Prostate gland (tissue), 2 donors: ENCODE measurements around the gene SNAPC1. TPM values are rescaled to one million over a fixed set of nuclear protein-coding genes. Genes with fewer than 3 reads are reported as not detected.

ENCODE experiments used
- DNase-seq: peaks from one replicate; pipeline ENCODE4 v3.0.0-alpha.2; 2019; ENCODE audit warnings: low spot score
- H3K27ac ChIP-seq, 2 donors: fragments of 200-600 bp; sonication (generic); 2 replicates each; pipeline ENCODE4 v1.5.1; 2017 to 2019
- H3K27me3 ChIP-seq: fragments of 200-600 bp; sonication (generic); replicated peaks from 2 replicates; pipeline ENCODE4 v1.5.1; 2019; ENCODE audit not compliant: insufficient read depth
- H3K36me3 ChIP-seq, 2 donors: fragments of 200-600 bp; sonication (generic); 1 replicate in 1 of 2; 2 replicates in 1 of 2; pipeline versions ENCODE4 v1.5.1 to v1.8.1; 2017 to 2019
- H3K4me1 ChIP-seq: fragments of 200-600 bp; sonication (generic); replicated peaks from 2 replicates; pipeline ENCODE4 v1.5.1; 2019
- H3K4me3 ChIP-seq, 2 donors: fragments of 200-600 bp; sonication (generic); 2 replicates each; pipeline ENCODE4 v1.5.1; 2017 to 2019
- H3K9me3 ChIP-seq: fragments of 200-600 bp; sonication (generic); 2 replicates; pipeline ENCODE4 v1.5.1; 2017
- CTCF ChIP-seq, 4 experiments: fragments of 200-600 bp in 2 of 4; fragments of 450-650 bp in 2 of 4; sonication (generic) in 2 of 4; IDR thresholded peaks; 1 replicate in 3 of 4; 2 replicates in 1 of 4; pipeline ENCODE4 v1.5.1; 2016 to 2019; ENCODE audit warnings: antibody characterized with exemption in 4 of 4, mild to moderate bottlenecking in 2 of 4, moderate library complexity in 2 of 4
- POLR2A ChIP-seq: fragments of 450-650 bp; IDR thresholded peaks from one replicate; pipeline ENCODE4 v1.6.1; 2016; ENCODE audit warnings: antibody characterized with exemption, mild to moderate bottlenecking
- POLR2AphosphoS5 ChIP-seq: sonication (generic); formaldehyde crosslinking; IDR thresholded peaks from one replicate; pipeline ENCODE4 v1.6.1; 2017; ENCODE audit warnings: antibody characterized with exemption
- WGBS: methylation state at CpG from one replicate; pipeline ENCODE4 v1.1.5; 2018; 5-methylcytosine and 5-hydroxymethylcytosine counted together
- intact Hi-C: fragments of 100-400 bp; cut with DNase I; formaldehyde crosslinking; loops from one replicate; pipeline ENCODE4 v1.14.2; 2022
- total RNA-seq, 2 donors: library from RNA; depleted of rRNA; stranded (reverse); fragments of >200 nt; gene quantifications; one replicate each; pipeline ENCODE4 v1.1.0, GENCODE V29; 2016

The SNAPC1 gene
- total RNA-seq, 2 donors from 2014 or later, result 10.2 to 10.7 TPM

GRCh38 chr14:61838661-61839245 is 76.5 kb downstream of the SNAPC1 start:
- no peak overlapping the region for H3K4me3 ChIP-seq
- intact Hi-C loops, result loop anchor here (10.0 kb wide), 1 partner anchor 534 kb away; no protein-coding TSS in a partner anchor
- no peaks in the 10 kb centered on the region for H3K9me3 ChIP-seq
- no peak for DNase-seq
- H3K36me3 ChIP-seq, result no peaks in the 10 kb centered on the region
- no peak overlapping the region for H3K27ac ChIP-seq
- no peak for TF ChIP-seq CTCF (IDR thresholded peaks at IDR 0.05)
- H3K4me1 ChIP-seq, result no peaks in the 10 kb centered on the region
- H3K27me3 ChIP-seq, result no peaks in the 10 kb centered on the region
- 85% methylated on average over 5 of the region's 5 CpGs for WGBS

- Histone ChIP-seq H3K4me3 (no peak overlapping the region), H3K36me3 (no peaks in the 10 kb centered on the region), H3K27ac (no peak overlapping the region), H3K27me3 (no peaks in the 10 kb centered on the region), H3K4me1 (no peaks in the 10 kb centered on the region), H3K9me3 (no peaks in the 10 kb centered on the region)
- 70% methylated on average over 4 of the region's 4 CpGs for WGBS
- intact Hi-C loops, result loop anchor here (10.0 kb wide), 1 partner anchor 535 kb away; no protein-coding TSS in a partner anchor
- no peak for DNase-seq
- TF ChIP-seq CTCF (IDR thresholded peaks at IDR 0.05), result no peak
- no peak for TF ChIP-seq POLR2AphosphoS5
- TF ChIP-seq POLR2A, result no peak
Measured at GRCh38 chr14:61839507-61839906, 77.3 kb downstream of the SNAPC1 start.

GRCh38 chr14:61841145-61841544 is 78.9 kb downstream of the SNAPC1 start:
- no peak for DNase-seq
- Histone ChIP-seq H3K4me1 (no peaks in the 10 kb centered on the region), H3K36me3 (no peaks in the 10 kb centered on the region), H3K27ac (no peak overlapping the region), H3K9me3 (no peaks in the 10 kb centered on the region), H3K27me3 (no peaks in the 10 kb centered on the region), H3K4me3 (no peak overlapping the region)
- TF ChIP-seq POLR2AphosphoS5 (no peak), POLR2A (no peak), CTCF (IDR thresholded peaks at IDR 0.05) (no peak)
- intact Hi-C loops, result no loop called here

Other genes starting within 250 kb of the SNAPC1 start
- 100 to 1,000 TPM in 1 of 2 donors, 10 to 100 TPM in 1; 61.7 to 101 TPM for gene HIF1A, start 66.9 kb upstream of the SNAPC1 start, total RNA-seq
- 1 to 10 TPM; 1.5 to 7.6 TPM for gene SYT16, start 50.3 kb downstream of the SNAPC1 start, total RNA-seq